Fibroblast of mammary gland (primary cell): ENCODE data around the gene ADAMTS2.

Experiments used
- DNase-seq: peaks from one replicate; pipeline ENCODE4 v3.0.0-alpha.2; 2010; ENCODE audit warnings: low read depth
- H3K4me3 ChIP-seq: 2 replicates; pipeline ENCODE4 v1.5.1; 2011; ENCODE audit warnings: low read depth, mild to moderate bottlenecking, low read length, moderate library complexity; ENCODE audit not compliant: control insufficient read depth
- CTCF ChIP-seq: conservative IDR thresholded peaks from 2 replicates; pipeline ENCODE4 v1.5.1; 2011; ENCODE audit warnings: low read depth, low read length, inconsistent platforms; ENCODE audit not compliant: control insufficient read depth, insufficient read depth

The ADAMTS2 gene

GRCh38 chr5:179315356-179315890 is 29.8 kb downstream of the ADAMTS2 start:
- H3K4me3 ChIP-seq = no peak overlapping the region
- DNase-seq = no peak
- no peak for TF ChIP-seq CTCF

- no peak overlapping the region for H3K4me3 ChIP-seq
These were observed 30.5 kb downstream of the ADAMTS2 start for GRCh38 chr5:179314606-179315355.

GRCh38 chr5:179313849-179314521 is 31.3 kb downstream of the ADAMTS2 start:
- no peak overlapping the region for H3K4me3 ChIP-seq
- peak; percentile 96 for DNase-seq
- TF ChIP-seq CTCF = no peak

More at GRCh38 chr5:179314606-179315355, 30.5 kb downstream of the ADAMTS2 start:
- DNase-seq = peak; percentile 58
- no peak for TF ChIP-seq CTCF

- DNase-seq = no peak
- no peak overlapping the region for H3K4me3 ChIP-seq
- TF ChIP-seq CTCF = no peak
These were observed 32.6 kb downstream of the ADAMTS2 start for GRCh38 chr5:179312557-179313235.

GRCh38 chr5:179311581-179311980 is 33.7 kb downstream of the ADAMTS2 start:
- TF ChIP-seq CTCF = no peak
- H3K4me3 ChIP-seq = no peak overlapping the region
- DNase-seq = no peak

- no peak for TF ChIP-seq CTCF
- no peak for DNase-seq
- no peak overlapping the region for H3K4me3 ChIP-seq
These were observed 34.2 kb downstream of the ADAMTS2 start for GRCh38 chr5:179311091-179311470.
